Astrocyte (in vitro differentiated cells and primary cell): ENCODE results near the gene MYL7.

Experiments used
- CTCF ChIP-seq: IDR thresholded peaks from 2 replicates; pipeline ENCODE4 v1.5.1; 2011; ENCODE audit warnings: low read depth, mild to moderate bottlenecking, inconsistent platforms, low read length, moderate library complexity; ENCODE audit not compliant: insufficient read depth
- EZH2 ChIP-seq: IDR thresholded peaks from 2 replicates; pipeline ENCODE4 v1.6.1; 2012; ENCODE audit warnings: mild to moderate bottlenecking, low read length, inconsistent platforms; ENCODE audit not compliant: insufficient read depth

GRCh38 chr7:44148961-44149536 is 7.9 kb upstream of the MYL7 start:
- TF ChIP-seq CTCF = no peak
- no peak for TF ChIP-seq EZH2
